ENCODE results near the gene MTA3.

Gene MTA3

GRCh38 chr2:42791606-42792005, 223.2 kb downstream of the MTA3 start:
- no peak for DNase-seq

- DNase-seq = peak in 1 of 6 experiments; percentile 30
These were observed 223.7 kb downstream of the MTA3 start for GRCh38 chr2:42792087-42792582.

GRCh38 chr2:42792583-42793333, 224.3 kb downstream of the MTA3 start, which contains the start of gene HAAO:
Gene HAAO (minus strand): TSS chr2:42792583. CDS start chr2:42792536, 47 bp downstream.
- DNase-seq = peak in 3 of 6 experiments; percentile 24 to 37 (median 30)

- peak in 1 of 6 experiments; percentile 32 for DNase-seq
These were observed 225.2 kb downstream of the MTA3 start for GRCh38 chr2:42793334-42794270.

GRCh38 chr2:42794271-42795046, 226.0 kb downstream of the MTA3 start:
- no peak for DNase-seq

GRCh38 chr2:42795275-42795674, 226.8 kb downstream of the MTA3 start:
- DNase-seq = no peak

GRCh38 chr2:42795841-42796301, 227.4 kb downstream of the MTA3 start:
- no peak for DNase-seq

- no peak for DNase-seq
These were observed 228.2 kb downstream of the MTA3 start for GRCh38 chr2:42796427-42797248.

- no peak for DNase-seq
These were observed 228.8 kb downstream of the MTA3 start for GRCh38 chr2:42797281-42797680.

- DNase-seq = no peak
These were observed 231.4 kb downstream of the MTA3 start for GRCh38 chr2:42799881-42800280.

- DNase-seq = peak in 2 of 6 experiments; percentile 3 to 4
These were observed 232.1 kb downstream of the MTA3 start for GRCh38 chr2:42800461-42800962.

- DNase-seq = no peak
These were observed 232.5 kb downstream of the MTA3 start for GRCh38 chr2:42800981-42801380.

GRCh38 chr2:42801381-42801780, 232.9 kb downstream of the MTA3 start:
- DNase-seq = no peak

GRCh38 chr2:42802150-42802549, 233.7 kb downstream of the MTA3 start:
- no peak for DNase-seq

- DNase-seq = no peak
These were observed 235.9 kb downstream of the MTA3 start for GRCh38 chr2:42804338-42804737.

GRCh38 chr2:42804891-42805290, 236.5 kb downstream of the MTA3 start:
- DNase-seq = no peak

Data from stimulated activated naive CD4-positive, alpha-beta T cell (primary cell).